SK-N-SH (cell line): Measurements from ENCODE around the gene FAM168A. TPM values are rescaled to one million over a fixed set of nuclear protein-coding genes. Genes with fewer than 3 reads are reported as not detected.

Experiments used
- CTCF ChIA-PET: fragments of 300-600, 350-600 bp; formaldehyde crosslinking; extraction: SDS; loops from one replicate; lab custom pipeline; 2021; lab: Yijun Ruan, JAX
- POLR2A ChIA-PET: fragments of 350-600 bp; sonication (Branson Sonifier 250); formaldehyde crosslinking; extraction: SDS; loops from one replicate; lab custom pipeline; 2020; ENCODE audit warnings: antibody characterized with exemption, inconsistent platforms; lab: Yijun Ruan, JAX
- DNase-seq: peaks from one replicate; pipeline ENCODE4 v3.0.0; 2012
- H2AFZ ChIP-seq: fragments of 200-600 bp; sonication (generic); 2 replicates; pipeline ENCODE4 v1.8.1; 2016; ENCODE audit warnings: antibody characterized with exemption, mild to moderate bottlenecking, low read depth
- H3F3A ChIP-seq: fragments of 200-600 bp; sonication (generic); replicated peaks from 2 replicates; pipeline ENCODE3; 2016; ENCODE audit warnings: antibody characterized with exemption, mild to moderate bottlenecking; ENCODE audit not compliant: insufficient read depth
- H3K27ac ChIP-seq, 2 experiments: fragments of 200-500 bp in 1 of 2; fragments of 200-600 bp in 1 of 2; sonication (Bioruptor generic) in 1 of 2; sonication (generic), shearing (Covaris generic) in 1 of 2; 2 replicates each; pipeline versions ENCODE4 v1.5.1 to v1.6.1; 2014 to 2016; ENCODE audit warnings: low read depth in 2 of 2, inconsistent platforms in 1 of 2, low read length in 1 of 2, mild to moderate bottlenecking in 1 of 2, mixed read lengths in 1 of 2
- H3K27me3 ChIP-seq: fragments of 200-600 bp; sonication (generic), shearing (Covaris generic); 2 replicates; pipeline ENCODE4 v1.6.1; 2016; ENCODE audit warnings: mixed run types; ENCODE audit not compliant: insufficient read depth
- H3K36me3 ChIP-seq, 2 experiments: fragments of 200-500 bp in 1 of 2; fragments of 200-600 bp in 1 of 2; sonication (Bioruptor generic) in 1 of 2; sonication (generic) in 1 of 2; replicated peaks in 1 of 2; 2 replicates each; pipeline versions ENCODE3 to v1.5.1; 2014 to 2016; ENCODE audit warnings: low read length in 1 of 2, mild to moderate bottlenecking in 1 of 2; ENCODE audit not compliant: insufficient read depth in 2 of 2, control insufficient read depth in 1 of 2
- H3K4me1 ChIP-seq, 2 experiments: fragments of 200-500 bp in 1 of 2; fragments of 200-600 bp in 1 of 2; sonication (Bioruptor generic) in 1 of 2; sonication (generic), shearing (Covaris generic) in 1 of 2; 2 replicates each; pipeline versions ENCODE4 v1.5.1 to v1.6.1; 2014 to 2016; ENCODE audit warnings: low read depth in 1 of 2, low read length in 1 of 2, mixed run types in 1 of 2; ENCODE audit not compliant: insufficient read depth in 2 of 2, control insufficient read depth in 1 of 2
- H3K4me2 ChIP-seq: fragments of 200-600 bp; sonication (generic), shearing (Covaris generic); 2 replicates; pipeline ENCODE4 v1.6.1; 2017; ENCODE audit warnings: mixed run types
- H3K4me3 ChIP-seq, 2 experiments: fragments of 200-500 bp in 1 of 2; fragments of 200-600 bp in 1 of 2; sonication (Bioruptor generic) in 1 of 2; sonication (generic), shearing (Covaris generic) in 1 of 2; 2 replicates each; pipeline versions ENCODE4 v1.5.1 to v1.8.1; 2014 to 2016; ENCODE audit warnings: low read depth in 2 of 2, inconsistent platforms in 1 of 2, low read length in 1 of 2, mild to moderate bottlenecking in 1 of 2, mixed read lengths in 1 of 2, moderate library complexity in 1 of 2
- H3K79me2 ChIP-seq: fragments of 200-600 bp; sonication (generic); 2 replicates; pipeline ENCODE4 v1.8.1; 2017; ENCODE audit warnings: mild to moderate bottlenecking; ENCODE audit not compliant: insufficient read depth
- H3K9ac ChIP-seq: fragments of 200-600 bp; sonication (generic); 2 replicates; pipeline ENCODE4 v1.6.1; 2017; ENCODE audit warnings: mixed run types
- H3K9me2 ChIP-seq: fragments of 200-600 bp; sonication (generic); 2 replicates; pipeline ENCODE4 v1.6.1; 2017; ENCODE audit warnings: mixed run types
- H3K9me3 ChIP-seq: fragments of 200-600 bp; sonication (generic); 2 replicates; pipeline ENCODE4 v1.6.1; 2017; ENCODE audit warnings: mixed run types, mild to moderate bottlenecking, moderate library complexity
- H4K20me1 ChIP-seq: fragments of 200-600 bp; sonication (generic); 2 replicates; pipeline ENCODE4 v1.6.1; 2017; ENCODE audit warnings: mild to moderate bottlenecking, mixed run types; ENCODE audit not compliant: insufficient read depth
- EZH2phosphoT487 ChIP-seq: fragments of 200-600 bp; sonication (generic); IDR thresholded peaks from 2 replicates; pipeline ENCODE4 v1.6.1; 2017; ENCODE audit warnings: low read depth, mixed run types, mild to moderate bottlenecking, antibody characterized with exemption, moderate library complexity, borderline replicate concordance
- FOSL2 ChIP-seq: IDR thresholded peaks from 2 replicates; pipeline ENCODE4 v1.4.0; 2012; ENCODE audit warnings: low read depth, mild to moderate bottlenecking, moderate library complexity, borderline replicate concordance
- FOXJ3 ChIP-seq: sonication (generic); formaldehyde crosslinking; IDR thresholded peaks from 2 replicates; pipeline ENCODE4 v1.5.1; 2020; ENCODE audit warnings: mild to moderate bottlenecking, missing genetic modification reagents
- GATA2 ChIP-seq: sonication (generic); formaldehyde crosslinking; IDR thresholded peaks from 2 replicates; pipeline ENCODE4 v1.5.0; 2020; ENCODE audit warnings: mild to moderate bottlenecking, missing genetic modification reagents
- POLR2AphosphoS5 ChIP-seq: IDR thresholded peaks from 2 replicates; pipeline ENCODE4 v1.6.1; 2012; ENCODE audit warnings: low read depth, low read length
- REST ChIP-seq: IDR thresholded peaks from 2 replicates; pipeline ENCODE4 v1.6.1; 2012; ENCODE audit warnings: mild to moderate bottlenecking, low read depth, low read length, moderate library complexity
- TEAD4 ChIP-seq: IDR thresholded peaks from 2 replicates; pipeline ENCODE4 v1.4.0; 2012; ENCODE audit warnings: mild to moderate bottlenecking, borderline replicate concordance; ENCODE audit not compliant: insufficient read depth
- ZBTB33 ChIP-seq: IDR thresholded peaks from 2 replicates; pipeline ENCODE4 v1.4.0; 2012; ENCODE audit warnings: low read depth, borderline replicate concordance
- WGBS: methylation state at CpG from one replicate; pipeline ENCODE4 v1.1.6; 2017; ENCODE audit warnings: low lambda C conversion rate; 5-methylcytosine and 5-hydroxymethylcytosine counted together
- polyA plus RNA-seq, 3 experiments: library from polyadenylated mRNA; depleted of rRNA; stranded (reverse); fragments of >200 nt; gene quantifications; 2 replicates each; pipeline ENCODE4 v1.2.3, GENCODE V29; 2012
- TF ChIP-seq, protein P1 (sequence below): fragments of 200-600 bp; sonication (generic); IDR thresholded peaks from 2 replicates; pipeline ENCODE4 v1.6.1; 2017; ENCODE audit warnings: antibody characterized with exemption, mild to moderate bottlenecking, moderate library complexity

FAM168A gene
- polyA plus RNA-seq, 1 of the 3 experiments (the other 2 are of a cell fraction) = 17.8 TPM

DNA sequence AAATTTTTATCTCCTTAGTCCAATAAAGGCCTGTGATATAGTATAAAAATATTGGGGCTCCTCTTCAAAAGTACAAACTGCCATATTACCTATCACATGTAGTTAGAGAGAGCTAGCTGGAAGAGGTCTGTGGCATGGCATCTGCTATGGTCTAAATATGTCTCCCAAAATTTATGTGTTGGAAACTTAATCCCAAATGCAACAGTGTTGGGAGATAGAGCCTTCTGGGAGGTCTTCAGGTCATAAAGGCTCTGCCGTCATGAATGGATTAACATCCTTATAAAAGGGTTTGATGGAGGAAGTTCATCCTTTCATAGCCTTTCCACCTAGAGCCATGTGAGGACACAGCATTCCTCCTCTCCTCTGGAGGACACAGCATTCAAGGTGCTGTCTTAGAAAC lies 116.3 kb downstream of the FAM168A start:
- Histone ChIP-seq H2AFZ (no peak overlapping the region), H3K36me3 (peaks cover 2 to 6% of the 10 kb centered on the region in 2 experiments), H3K4me3 (no peak overlapping the region), H3K9me2 (no peaks in the 10 kb centered on the region), H3F3A (peaks cover 4% of the 10 kb centered on the region), H3K27ac (no peak overlapping the region), H3K9ac (no peak overlapping the region), H3K4me2 (no peak overlapping the region), H3K4me1 (peaks cover 0 to 2% of the 10 kb centered on the region in 2 experiments; a peak in 2 of 4 replicates), H3K9me3 (no peaks in the 10 kb centered on the region), H4K20me1 (no peaks in the 10 kb centered on the region), H3K27me3 (no peaks in the 10 kb centered on the region), H3K79me2 (peaks cover 9% of the 10 kb centered on the region)
- DNase-seq = no peak
- WGBS = 100% methylated on average over 1 of the region's 1 CpG
- ChIA-PET POLR2A (no interaction called here), CTCF (interaction anchor here (1.2 to 4.6 kb wide), 4 partner anchors 15 to 144 kb away, joined by 3 to 85 read pairs (median 20); no protein-coding TSS in a partner anchor)
- TF ChIP-seq FOXJ3 (CRISPR knock-in tag) (no peak), REST (no peak), EZH2phosphoT487 (no peak), ZBTB33 (no peak), TEAD4 (no peak), GATA2 (no peak), FOSL2 (no peak), POLR2AphosphoS5 (no peak)
- TF ChIP-seq, protein P1, sequence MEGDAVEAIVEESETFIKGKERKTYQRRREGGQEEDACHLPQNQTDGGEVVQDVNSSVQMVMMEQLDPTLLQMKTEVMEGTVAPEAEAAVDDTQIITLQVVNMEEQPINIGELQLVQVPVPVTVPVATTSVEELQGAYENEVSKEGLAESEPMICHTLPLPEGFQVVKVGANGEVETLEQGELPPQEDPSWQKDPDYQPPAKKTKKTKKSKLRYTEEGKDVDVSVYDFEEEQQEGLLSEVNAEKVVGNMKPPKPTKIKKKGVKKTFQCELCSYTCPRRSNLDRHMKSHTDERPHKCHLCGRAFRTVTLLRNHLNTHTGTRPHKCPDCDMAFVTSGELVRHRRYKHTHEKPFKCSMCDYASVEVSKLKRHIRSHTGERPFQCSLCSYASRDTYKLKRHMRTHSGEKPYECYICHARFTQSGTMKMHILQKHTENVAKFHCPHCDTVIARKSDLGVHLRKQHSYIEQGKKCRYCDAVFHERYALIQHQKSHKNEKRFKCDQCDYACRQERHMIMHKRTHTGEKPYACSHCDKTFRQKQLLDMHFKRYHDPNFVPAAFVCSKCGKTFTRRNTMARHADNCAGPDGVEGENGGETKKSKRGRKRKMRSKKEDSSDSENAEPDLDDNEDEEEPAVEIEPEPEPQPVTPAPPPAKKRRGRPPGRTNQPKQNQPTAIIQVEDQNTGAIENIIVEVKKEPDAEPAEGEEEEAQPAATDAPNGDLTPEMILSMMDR = no peak
